H1 (cell line): ENCODE results near the gene UBE2V1.

Experiments
- CBX8 ChIP-seq: fragments of 300-800, 300-1000 bp; sonication (generic); IDR thresholded peaks from 2 replicates; pipeline ENCODE4 v1.7.1; 2016; ENCODE audit warnings: low read depth, low read length, borderline replicate concordance
- CEBPB ChIP-seq: IDR thresholded peaks from 2 replicates; pipeline ENCODE4 v1.6.1; 2012; ENCODE audit warnings: low read depth, low read length
- CHD2 ChIP-seq: IDR thresholded peaks from 2 replicates; pipeline ENCODE4 v1.6.1; 2012; ENCODE audit warnings: low read length, improper control_type of control experiment
- EZH2 ChIP-seq: fragments of 200-600 bp; sonication (generic); IDR thresholded peaks from 2 replicates; pipeline ENCODE4 v1.7.1; 2012; ENCODE audit warnings: low read depth, mild to moderate bottlenecking, moderate library complexity, low read length, inconsistent platforms; ENCODE audit not compliant: severe bottlenecking
- GTF2F1 ChIP-seq: IDR thresholded peaks from 2 replicates; pipeline ENCODE4 v1.6.1; 2012; ENCODE audit warnings: low read depth, low read length, improper control_type of control experiment, borderline replicate concordance
- MAFK ChIP-seq: IDR thresholded peaks from 2 replicates; pipeline ENCODE4 v1.6.1; 2012; ENCODE audit warnings: low read depth, mild to moderate bottlenecking, improper control_type of control experiment, low read length
- RNF2 ChIP-seq: fragments of 200-900, 300-1000 bp; sonication (generic); IDR thresholded peaks from 2 replicates; pipeline ENCODE4 v1.7.1; 2016; ENCODE audit warnings: borderline replicate concordance, low read depth, mild to moderate bottlenecking, antibody characterized with exemption, low read length; ENCODE audit not compliant: poor library complexity, severe bottlenecking; ENCODE audit errors: missing control alignments
- SIX5 ChIP-seq: IDR thresholded peaks from 2 replicates; pipeline ENCODE4 v1.6.1; 2011; ENCODE audit warnings: mild to moderate bottlenecking, low read depth, low read length
- TCF12 ChIP-seq: IDR thresholded peaks from 2 replicates; pipeline ENCODE4 v1.6.1; 2011; ENCODE audit warnings: low read depth, mild to moderate bottlenecking, low read length
- YY1 ChIP-seq: IDR thresholded peaks from 2 replicates; pipeline ENCODE4 v1.6.1; 2011; ENCODE audit warnings: low read depth, mild to moderate bottlenecking, low read length
- TF ChIP-seq, protein P1 (sequence below), 3 experiments: IDR thresholded peaks; 1 replicate in 2 of 3; 2 replicates in 1 of 3; pipeline versions ENCODE4 v1.5.1 to v1.6.1; 2011; ENCODE audit warnings: low read length in 3 of 3, mild to moderate bottlenecking in 3 of 3, inconsistent platforms in 2 of 3, low read depth in 1 of 3, moderate library complexity in 1 of 3; ENCODE audit not compliant: insufficient read depth in 1 of 3; ENCODE audit errors: control extremely low read depth in 1 of 3

DNA sequence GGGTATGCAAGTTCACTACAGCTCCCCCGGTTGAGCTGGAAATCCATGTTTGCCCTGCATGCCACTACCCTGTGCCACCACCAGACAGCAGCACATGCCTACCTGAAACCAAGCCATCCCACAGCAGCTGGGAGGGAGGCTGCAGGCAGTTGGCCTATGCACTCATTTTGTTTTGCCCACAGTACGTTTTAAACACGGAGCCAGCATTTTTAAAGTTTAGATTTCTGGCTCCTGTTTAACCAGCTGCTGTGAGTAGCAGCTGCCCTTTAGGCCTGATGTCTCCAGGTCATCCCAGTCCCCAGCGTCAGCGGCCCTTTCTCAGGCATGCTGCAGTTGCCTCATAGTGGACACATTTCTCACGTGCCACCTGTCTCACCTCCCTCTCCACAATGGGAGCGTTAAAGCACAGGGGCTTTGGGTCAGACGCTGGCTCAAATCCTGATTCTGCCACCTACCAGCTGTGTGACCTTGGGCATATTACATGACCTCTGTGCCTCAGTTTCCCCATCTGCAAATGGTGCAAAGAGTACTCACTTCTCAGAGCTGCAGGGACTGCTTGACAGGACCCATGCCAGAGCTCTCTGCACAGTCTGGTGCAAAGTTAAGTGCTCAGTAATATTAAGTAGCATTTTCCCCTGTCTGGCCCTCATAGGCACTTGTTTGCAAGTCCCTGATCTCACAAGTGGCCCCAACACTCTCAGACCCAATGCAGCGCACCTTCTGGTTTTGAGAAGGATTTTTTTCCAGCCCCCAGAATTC is 8.2 kb upstream of the UBE2V1 start:
- TF ChIP-seq, protein P1, sequence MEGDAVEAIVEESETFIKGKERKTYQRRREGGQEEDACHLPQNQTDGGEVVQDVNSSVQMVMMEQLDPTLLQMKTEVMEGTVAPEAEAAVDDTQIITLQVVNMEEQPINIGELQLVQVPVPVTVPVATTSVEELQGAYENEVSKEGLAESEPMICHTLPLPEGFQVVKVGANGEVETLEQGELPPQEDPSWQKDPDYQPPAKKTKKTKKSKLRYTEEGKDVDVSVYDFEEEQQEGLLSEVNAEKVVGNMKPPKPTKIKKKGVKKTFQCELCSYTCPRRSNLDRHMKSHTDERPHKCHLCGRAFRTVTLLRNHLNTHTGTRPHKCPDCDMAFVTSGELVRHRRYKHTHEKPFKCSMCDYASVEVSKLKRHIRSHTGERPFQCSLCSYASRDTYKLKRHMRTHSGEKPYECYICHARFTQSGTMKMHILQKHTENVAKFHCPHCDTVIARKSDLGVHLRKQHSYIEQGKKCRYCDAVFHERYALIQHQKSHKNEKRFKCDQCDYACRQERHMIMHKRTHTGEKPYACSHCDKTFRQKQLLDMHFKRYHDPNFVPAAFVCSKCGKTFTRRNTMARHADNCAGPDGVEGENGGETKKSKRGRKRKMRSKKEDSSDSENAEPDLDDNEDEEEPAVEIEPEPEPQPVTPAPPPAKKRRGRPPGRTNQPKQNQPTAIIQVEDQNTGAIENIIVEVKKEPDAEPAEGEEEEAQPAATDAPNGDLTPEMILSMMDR (IDR thresholded peaks at IDR 0.05; ENCODE audit: control extremely low read depth in 1 of 3, insufficient read depth in 1 of 3, low read depth in 1 of 3, low read length in 3 of 3): peak; percentile 96 to 100 (median 97)
- TF ChIP-seq CEBPB (no peak), MAFK (no peak), YY1 (peak; percentile 71; the same call in 1 of the 2 replicates), SIX5 (no peak), EZH2 (no peak), TCF12 (no peak), CBX8 (no peak), GTF2F1 (no peak), RNF2 (no peak), CHD2 (no peak)
